HG02973 (cell line): ENCODE measurements around the gene KLHL1.
"Not testable (repeated sequence)": the region's sequence is repeated elsewhere in the genome, so short reads cannot be mapped to it uniquely, and the experiment has no call there.

ENCODE experiments used
- ATAC-seq: cut with Tn5 transposase; IDR thresholded peaks from one replicate; pipeline ENCODE4 v1.9.1; 2021; ENCODE audit warnings: moderate library complexity; ENCODE audit not compliant: unreplicated experiment

KLHL1 gene

GRCh38 chr13:70108356-70109105, at the start of gene KLHL1:
KLHL1 (minus strand) TSS chr13:70108452; CDS start chr13:70107699, 753 bp downstream.
- ATAC-seq, result no peak

- not testable (repeated sequence) for ATAC-seq
Observed at GRCh38 chr13:70142658-70143057, 34.4 kb upstream of the KLHL1 start.

DNA sequence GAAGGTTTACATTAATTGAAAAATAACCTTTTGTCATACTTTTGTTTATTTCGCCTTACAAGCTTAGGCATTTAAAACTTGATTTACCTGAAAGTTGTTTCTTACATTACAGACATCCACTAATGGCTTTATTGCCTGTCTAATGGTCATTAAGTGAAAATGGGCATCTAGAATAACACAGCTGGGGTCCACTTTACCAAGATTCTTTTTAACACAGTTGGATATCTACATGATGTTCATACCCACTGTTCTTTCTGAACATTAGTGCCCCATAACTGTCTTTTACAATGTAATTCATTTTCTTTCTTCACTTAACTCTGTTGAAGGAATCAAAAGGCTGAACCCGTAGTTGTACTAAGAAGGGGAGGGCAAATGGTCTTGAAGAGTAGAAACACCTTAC, 19.8 kb upstream of the KLHL1 start:
- ATAC-seq, result no peak

DNA sequence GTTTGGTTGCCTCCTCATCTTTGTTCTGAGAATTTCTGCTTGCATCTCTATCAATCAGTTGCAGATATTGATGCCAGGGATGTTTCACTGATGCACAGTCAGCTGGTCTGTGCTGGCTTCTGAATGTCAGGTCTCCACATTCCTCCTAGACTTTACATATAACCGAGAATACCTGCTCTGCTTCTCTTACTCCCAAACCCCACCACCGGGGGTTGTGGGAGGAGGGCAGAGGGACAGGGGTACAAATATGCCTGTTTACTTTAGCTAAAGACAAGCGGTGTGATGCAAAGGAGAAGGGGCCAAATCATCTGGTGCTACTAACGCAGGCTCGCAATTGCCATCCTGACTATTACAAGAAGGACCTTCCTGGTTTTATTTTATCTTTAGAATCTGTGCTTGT, 17.4 kb upstream of the KLHL1 start:
- ATAC-seq, result no peak

DNA sequence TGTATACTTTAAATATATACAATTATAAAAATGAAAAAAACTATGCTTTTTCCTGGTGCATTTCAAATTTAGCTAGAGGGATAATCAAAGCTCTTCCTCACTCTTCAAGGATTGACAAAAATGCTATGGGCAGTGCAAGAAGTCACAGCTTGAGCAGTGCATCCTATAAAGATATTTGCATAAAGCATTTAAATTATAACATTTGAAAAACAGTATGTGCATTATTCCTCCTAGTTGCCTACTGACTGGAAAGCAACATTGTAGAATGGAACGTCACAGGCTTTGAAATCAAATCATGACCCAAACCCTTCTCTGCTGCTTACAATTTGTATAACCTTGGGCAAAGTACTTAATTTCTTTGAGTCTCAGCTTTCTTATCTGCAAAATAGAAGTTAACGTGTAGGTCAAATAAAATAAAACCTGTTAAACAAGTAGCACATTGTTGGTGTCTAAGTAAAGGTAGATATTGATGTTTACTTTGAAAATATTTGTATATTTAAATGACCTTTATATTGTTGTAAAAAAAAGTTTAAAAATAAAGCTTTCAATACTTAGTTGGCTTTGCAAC, 9.2 kb upstream of the KLHL1 start:
- no peak for ATAC-seq

DNA sequence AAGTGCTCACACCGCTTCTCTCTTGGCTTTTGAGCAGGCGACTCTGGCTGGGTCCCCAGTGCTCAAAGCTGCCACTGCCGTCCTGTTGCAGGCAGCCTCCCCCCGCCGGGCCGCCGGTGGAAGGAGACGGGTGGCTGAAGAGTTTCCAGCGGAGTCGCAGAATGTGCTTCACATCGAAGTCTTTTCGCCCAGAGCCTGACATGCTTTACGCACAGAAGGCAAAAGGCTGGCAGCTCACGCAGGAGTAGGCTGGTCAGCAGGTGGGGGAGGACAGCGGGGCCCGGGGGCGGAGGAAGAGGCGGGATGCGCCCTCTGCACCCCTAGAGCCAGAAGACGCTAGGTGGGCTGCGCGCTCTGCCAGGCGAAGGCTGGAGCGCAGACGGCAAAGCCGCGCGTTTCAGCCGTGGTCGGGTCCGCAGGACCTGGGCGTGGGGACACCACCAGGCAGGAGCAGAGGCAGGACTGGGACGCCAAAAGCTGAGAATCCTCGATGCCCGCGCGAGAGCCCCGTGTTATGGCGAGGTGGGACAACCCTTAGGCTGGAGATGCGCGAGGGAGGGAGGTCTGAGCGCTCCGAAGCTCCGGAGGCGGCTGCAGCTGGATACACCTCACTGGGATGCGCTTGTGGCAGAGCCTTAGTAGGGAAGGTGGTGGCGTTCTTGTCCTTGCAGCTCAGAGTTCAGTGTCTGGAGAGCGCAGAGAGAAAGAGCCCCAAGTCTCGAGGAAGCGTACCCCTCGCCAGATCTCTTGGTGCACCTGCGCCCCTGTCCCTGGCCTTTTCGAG, 562 bp downstream of the KLHL1 start, which contains the start of gene ATXN8OS:
ATXN8OS (plus strand) TSS at position 329 of the 784 bp plus-strand sequence.
- no peak for ATAC-seq

DNA sequence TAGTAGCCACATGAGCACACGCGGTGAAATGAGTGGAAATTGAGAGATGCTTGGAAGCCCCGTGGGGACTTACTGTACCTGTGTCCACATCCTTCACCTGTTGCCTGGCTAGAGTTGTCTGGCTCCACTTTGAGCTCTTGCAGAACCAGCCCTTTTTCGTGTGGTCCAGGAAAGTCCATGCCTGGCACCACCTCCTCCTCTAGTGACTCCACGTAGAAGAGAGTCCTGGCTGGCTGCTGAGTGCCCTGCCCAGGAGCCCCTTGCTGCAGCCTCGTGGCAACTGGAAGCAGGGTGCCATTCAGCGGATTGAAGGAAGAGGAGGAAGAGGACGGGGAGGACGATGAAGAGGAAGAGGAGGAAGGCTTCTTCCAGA, 1.1 kb downstream of the KLHL1 start:
- ATAC-seq, result no peak

DNA sequence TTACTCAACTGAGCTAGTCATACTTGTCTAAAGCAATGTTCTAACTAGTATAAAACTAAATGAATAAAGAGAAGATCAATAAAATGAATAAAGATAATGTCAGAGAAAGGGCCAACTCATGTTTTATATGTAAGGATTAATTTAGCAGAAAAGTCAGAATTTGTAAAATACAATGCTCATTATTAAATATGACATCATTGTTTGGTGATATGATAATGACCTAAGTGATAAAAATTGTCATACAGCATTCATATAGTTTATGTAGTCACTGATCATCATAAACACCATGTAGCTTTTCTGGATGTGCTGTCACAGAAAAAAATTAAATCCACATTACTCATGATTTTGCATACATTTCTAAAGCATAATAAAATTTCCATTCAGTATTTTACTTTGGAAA, 3.8 kb downstream of the KLHL1 start:
- ATAC-seq, result no peak

DNA sequence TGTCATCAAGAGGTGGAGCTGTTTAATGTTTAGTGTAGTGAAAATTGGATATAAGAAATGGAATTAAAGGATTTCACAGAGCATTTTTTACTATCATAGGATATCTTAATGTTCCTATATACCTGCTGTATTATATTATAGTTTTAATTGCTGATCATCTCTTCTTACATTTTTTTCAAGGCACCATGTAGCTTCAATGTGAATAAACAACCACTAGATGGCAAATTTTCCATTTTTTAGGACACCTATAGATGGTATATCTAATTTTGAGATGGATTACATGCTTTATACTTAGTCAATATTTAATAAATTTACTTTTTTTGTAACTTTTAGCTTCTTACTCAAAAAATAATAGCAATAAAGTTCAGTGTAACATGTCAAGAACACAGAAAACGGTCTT, 9.6 kb downstream of the KLHL1 start:
- ATAC-seq, result peak; percentile 58

- ATAC-seq, result peak; percentile 73
Observed at GRCh38 chr13:70090036-70090723, 18.1 kb downstream of the KLHL1 start.

- no peak for ATAC-seq
Observed at GRCh38 chr13:70088926-70089325, 19.3 kb downstream of the KLHL1 start.

GRCh38 chr13:70087247-70087646, 21.0 kb downstream of the KLHL1 start:
- ATAC-seq, result no peak

- ATAC-seq, result no peak
Observed at GRCh38 chr13:70080012-70080411, 28.2 kb downstream of the KLHL1 start.

DNA sequence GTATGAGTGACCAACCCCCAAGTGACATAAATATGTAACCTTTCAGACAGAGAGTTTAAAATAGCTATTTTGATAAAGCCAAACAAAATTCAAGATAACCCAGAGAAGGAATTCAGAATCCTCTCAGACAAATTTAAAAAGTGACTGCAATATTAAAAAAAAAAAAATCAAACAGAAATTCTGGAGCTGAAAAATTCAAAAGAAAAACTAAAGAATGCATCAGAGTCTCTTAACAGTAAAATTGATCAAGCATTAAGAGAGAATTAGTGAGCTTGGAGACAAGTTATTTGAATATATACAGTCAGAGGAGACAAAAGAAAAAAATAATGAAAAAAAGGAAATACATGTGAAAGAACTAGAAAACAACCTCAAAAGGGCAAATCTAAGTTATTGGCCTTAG, 53.7 kb downstream of the KLHL1 start:
- ATAC-seq, result no peak

DNA sequence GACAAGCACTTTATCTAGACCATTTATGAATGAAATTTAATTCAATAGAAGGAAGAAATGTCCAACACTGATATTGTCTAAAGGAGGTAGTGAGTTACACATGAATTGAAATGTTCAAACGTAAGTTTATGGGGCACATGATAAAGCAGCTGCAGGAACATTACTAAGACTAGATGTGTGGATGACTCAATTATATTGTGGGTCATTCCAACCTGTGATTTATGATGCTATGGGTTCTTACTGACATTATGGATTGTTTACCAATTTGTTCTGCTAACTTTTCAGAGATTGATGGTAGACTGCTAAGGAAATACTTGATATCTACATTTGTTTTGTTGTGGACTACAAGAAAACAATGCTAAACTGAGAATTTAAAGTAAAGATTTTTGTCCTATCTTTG, 56.7 kb downstream of the KLHL1 start:
- no peak for ATAC-seq

- ATAC-seq, result peak; percentile 72
Observed at GRCh38 chr13:70043685-70044084, 64.6 kb downstream of the KLHL1 start.

DNA sequence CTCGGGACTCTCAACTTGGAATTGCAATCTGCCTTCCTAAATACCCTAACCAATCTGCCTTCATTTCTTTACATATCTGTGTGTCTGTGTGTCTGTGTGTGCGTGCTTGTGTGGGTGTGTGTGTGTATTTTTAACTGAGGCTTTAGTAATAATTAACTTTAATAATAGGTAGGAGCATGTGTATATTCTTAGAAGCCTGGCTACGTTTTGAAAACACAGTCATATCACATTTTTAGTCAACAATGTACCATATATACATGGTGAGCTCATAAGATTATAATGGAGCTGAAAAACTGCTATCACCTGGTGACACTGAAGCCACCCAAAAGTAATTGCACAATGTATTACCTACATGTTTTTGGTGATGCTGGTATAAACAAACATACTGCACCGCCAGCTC, 66.1 kb downstream of the KLHL1 start:
- peak; percentile 61 for ATAC-seq

- no peak for ATAC-seq
Observed at GRCh38 chr13:70034286-70034685, 74.0 kb downstream of the KLHL1 start.

- no peak for ATAC-seq
Observed at GRCh38 chr13:70027551-70027950, 80.7 kb downstream of the KLHL1 start.

DNA sequence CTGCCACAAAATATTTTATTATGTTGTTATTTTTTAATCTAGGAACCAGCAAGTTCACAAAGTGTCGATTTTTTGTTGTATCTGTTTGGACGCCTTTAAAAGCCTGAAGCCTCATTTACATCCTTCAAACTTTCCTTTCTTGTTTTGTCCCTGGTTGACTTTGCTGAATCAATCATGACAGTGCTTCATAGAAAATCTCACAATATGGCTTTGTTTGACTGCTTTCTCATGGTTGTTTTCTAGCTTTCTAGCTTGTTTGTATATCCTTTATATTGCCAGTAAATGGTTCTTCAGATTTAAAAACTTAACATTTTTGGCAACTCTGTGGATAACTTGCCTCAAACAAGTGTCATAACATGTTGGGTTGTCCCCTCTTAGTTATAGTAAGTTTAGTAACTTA, 84.7 kb downstream of the KLHL1 start:
- ATAC-seq, result no peak

- no peak for ATAC-seq
Observed at GRCh38 chr13:70022646-70023045, 85.6 kb downstream of the KLHL1 start.
